Caki2 (cell line): ENCODE measurements around the gene OR9A2. TPM values are rescaled to one million over a fixed set of nuclear protein-coding genes. Genes with fewer than 3 reads are reported as not detected.

ENCODE experiments used
- DNase-seq: peaks from one replicate; pipeline ENCODE4 v3.0.0-alpha.2; 2015; ENCODE audit warnings: low read depth
- in situ Hi-C: cut with HindIII; loops from 2 replicates; pipeline ENCODE4 v1.10.0; 2016; ENCODE audit warnings: low sequenced_read_pairs, low pct_unique_long_range_greater_than_20kb, mixed read lengths
- total RNA-seq: library from RNA; depleted of rRNA; stranded (reverse); fragments of >200 nt; shearing (Covaris generic); gene quantifications from 2 replicates; pipeline ENCODE4 v1.2.3, GENCODE V29; 2014; ENCODE audit warnings: low replicate concordance; rRNA removed

Gene OR9A2, protein sequence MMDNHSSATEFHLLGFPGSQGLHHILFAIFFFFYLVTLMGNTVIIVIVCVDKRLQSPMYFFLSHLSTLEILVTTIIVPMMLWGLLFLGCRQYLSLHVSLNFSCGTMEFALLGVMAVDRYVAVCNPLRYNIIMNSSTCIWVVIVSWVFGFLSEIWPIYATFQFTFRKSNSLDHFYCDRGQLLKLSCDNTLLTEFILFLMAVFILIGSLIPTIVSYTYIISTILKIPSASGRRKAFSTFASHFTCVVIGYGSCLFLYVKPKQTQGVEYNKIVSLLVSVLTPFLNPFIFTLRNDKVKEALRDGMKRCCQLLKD
- total RNA-seq, result not detected in 2 replicates

DNA sequence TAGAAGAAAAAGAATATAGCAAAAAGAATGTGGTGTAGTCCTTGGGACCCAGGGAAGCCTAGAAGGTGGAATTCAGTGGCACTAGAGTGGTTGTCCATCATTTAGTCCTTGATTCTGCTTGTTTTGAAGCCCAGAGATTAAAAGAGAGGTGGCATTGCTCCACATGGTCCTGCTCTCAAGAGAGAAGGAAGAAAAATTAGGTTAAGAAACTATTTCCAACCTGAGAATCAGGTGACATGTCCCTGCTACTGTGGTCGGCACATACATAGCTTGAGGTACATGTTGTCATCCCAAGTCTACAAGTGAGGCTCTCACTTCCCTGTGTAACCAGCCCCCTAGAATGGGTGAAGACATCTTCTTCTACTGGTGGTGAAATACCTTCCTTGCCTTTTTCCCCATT, at the start of gene OR9A2:
TSS of gene OR9A2 (minus strand) at position 101 of the 400 bp plus-strand sequence. CDS start at position 101, 0 bp downstream.
- in situ Hi-C loops, result no loop called here

GRCh38 chr7:143074141-143074540, 47.2 kb upstream of the OR9A2 start:
- in situ Hi-C loops, result no loop called here
- no peak for DNase-seq

More for the DNA sequence above, at the start of gene OR9A2:
- DNase-seq, result no peak

DNA sequence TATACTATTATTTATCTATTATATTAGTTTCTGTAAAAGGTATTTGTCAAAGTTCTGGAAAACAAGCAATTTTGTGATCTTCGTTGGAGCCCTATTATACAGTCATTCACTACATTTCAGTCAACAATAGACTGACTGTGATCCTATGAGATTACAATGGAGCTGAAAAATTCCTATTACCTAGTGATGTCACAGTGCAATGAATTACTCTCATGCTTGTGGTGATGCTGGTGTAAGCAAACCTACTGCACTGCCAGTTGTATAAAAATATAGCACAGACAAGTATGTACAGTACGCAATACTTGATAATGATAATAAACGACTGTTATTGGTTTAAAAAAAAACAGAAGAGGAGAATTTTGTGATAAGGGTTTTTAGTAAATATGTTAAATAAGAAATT, 46.6 kb upstream of the OR9A2 start:
- in situ Hi-C loops, result no loop called here
- DNase-seq, result no peak

DNA sequence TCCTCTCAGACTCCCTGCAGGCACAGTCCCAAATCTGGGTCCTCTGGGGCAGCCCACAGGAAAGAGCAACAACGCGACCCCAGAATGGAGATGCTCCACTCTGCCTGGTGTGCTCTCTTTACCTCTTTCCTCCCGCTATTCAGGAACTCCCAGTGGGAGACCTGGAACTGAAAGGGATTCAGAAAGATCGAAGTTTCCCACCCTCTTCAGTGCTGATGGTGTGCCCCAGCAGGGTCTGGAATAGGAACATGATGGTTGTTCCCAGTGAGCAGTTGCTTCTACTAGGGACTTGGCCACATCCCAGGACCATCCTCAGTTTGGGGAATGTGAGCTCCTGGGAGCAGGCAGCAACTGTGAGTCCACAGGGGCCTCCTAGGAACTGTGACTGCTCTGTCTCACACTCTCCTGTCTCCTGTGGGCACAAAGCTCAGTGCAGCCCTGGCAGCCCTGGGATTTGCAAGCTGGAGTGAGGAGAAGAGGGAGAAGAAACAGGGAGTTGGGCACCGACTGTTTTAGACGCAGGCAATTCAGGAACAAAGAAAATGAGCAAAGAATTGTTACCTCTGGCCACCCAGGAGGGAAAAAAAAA, 43.1 kb upstream of the OR9A2 start:
- in situ Hi-C loops, result no loop called here
- no peak for DNase-seq

GRCh38 chr7:143068446-143068845, 41.5 kb upstream of the OR9A2 start:
- in situ Hi-C loops, result no loop called here

GRCh38 chr7:143063741-143064140, 36.8 kb upstream of the OR9A2 start:
- in situ Hi-C loops, result no loop called here

More at GRCh38 chr7:143068446-143068845, 41.5 kb upstream of the OR9A2 start:
- DNase-seq, result no peak

GRCh38 chr7:143055754-143056153, 28.8 kb upstream of the OR9A2 start:
- in situ Hi-C loops, result no loop called here
- DNase-seq, result no peak

More at GRCh38 chr7:143063741-143064140, 36.8 kb upstream of the OR9A2 start:
- no peak for DNase-seq

DNA sequence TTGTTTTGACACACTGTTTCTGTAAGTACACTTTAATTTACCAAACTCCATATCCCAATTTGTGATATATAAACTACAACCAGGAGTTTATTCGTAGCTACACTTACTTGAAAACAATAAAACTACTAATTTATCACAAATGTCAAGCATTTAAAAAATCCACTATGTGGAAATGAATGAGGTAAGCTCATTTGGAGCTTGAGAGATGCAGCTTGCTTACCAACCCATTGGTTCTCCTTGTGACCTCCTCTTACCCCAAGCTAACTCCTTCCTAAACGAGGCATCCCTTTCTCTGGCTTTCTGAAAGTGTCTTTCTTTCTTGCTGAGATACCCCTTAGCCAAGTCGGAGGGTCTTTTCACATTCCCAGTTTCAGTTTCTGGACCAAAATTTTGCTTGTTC, 27.7 kb upstream of the OR9A2 start:
- DNase-seq, result no peak
- in situ Hi-C loops, result no loop called here

- in situ Hi-C loops, result no loop called here
- DNase-seq, result no peak
Measured at GRCh38 chr7:143052041-143052440, 25.1 kb upstream of the OR9A2 start, which contains the start of gene OR6V1. OR6V1 (plus strand) TSS chr7:143052341; CDS start chr7:143052341, 0 bp downstream.

DNA sequence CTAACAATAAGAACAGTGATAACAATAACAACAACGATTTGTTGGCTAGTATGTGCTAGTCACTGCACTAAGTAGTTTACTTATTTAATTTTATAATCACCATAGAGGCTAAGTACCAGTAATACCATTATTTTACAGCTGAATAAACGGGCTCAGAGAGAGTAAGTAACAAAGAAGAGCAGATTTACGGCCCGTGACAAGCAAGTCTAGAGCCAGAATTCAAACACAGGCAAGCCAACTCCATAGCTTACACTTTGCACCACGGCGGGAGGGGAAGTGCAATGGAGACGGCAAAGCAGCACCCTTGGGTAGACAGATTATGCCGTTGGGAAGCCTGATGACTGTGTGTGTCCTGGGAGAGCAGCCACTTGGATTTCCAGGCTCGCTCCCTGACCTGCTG, 24.0 kb upstream of the OR9A2 start:
- in situ Hi-C loops, result no loop called here
- DNase-seq, result no peak

GRCh38 chr7:143049362-143049761, 22.4 kb upstream of the OR9A2 start:
- in situ Hi-C loops, result no loop called here
- DNase-seq, result no peak

DNA sequence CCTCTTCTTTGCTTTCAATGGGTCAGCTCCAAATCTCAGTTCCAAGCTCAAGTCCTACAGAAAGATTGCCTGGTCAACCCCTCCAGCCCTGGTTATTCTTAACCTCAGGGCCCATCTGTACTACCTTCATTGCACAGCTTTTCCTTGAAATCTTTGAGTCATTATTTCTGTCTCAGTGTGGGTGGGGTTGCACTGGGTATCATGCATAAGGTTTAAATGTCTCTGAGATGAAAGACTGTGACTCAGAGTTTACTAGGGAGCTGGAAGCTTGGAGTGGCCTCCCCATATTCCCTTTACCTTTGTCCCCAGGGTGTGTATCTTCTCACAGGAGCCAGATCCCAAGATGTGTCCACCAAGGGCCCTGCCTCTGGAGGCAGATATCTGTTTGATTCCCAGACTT, 21.9 kb upstream of the OR9A2 start:
- DNase-seq, result no peak
- in situ Hi-C loops, result no loop called here

DNA sequence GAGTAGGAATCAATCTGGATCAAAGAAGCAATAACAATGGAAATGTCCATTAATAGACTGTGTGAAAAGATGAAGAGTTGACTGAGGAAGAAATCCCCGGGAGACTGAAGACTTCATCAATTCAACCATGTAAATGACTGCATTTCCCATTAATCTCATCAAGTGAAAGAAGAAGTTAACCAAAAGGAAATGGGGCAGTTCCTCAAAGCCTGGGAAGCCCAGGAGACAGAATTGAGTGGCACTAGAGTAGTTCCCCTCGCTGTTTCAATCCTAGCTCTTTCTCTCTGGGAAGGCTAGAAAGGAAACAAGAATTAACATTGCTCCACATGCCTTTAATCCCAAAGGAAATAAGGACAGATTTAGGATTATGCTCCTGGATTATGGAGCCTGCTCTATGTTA, 20.4 kb upstream of the OR9A2 start:
- in situ Hi-C loops, result no loop called here
- DNase-seq, result no peak

DNA sequence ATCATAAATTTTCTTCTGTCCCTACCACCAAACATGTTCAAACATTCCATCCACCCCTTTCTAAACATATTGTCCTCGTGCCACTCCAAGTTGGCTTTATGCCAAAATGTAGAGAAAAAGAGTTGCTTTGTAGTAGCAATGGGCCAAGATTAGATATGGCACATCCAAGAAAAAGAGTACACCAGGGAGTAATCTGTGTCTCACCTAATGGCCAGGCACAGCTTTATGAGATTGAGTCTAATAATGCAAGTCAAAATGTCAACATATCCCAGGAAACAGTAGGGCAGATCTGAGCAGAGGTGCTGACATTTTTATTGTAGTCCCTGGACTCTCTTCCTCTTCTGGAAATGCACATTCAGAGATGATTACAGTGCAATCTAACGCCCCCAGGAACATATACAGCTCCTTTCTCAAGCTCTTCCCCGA, 19.5 kb upstream of the OR9A2 start:
- in situ Hi-C loops, result no loop called here
- no peak for DNase-seq

GRCh38 chr7:143043391-143043790, 16.5 kb upstream of the OR9A2 start:
- no peak for DNase-seq
- in situ Hi-C loops, result no loop called here

DNA sequence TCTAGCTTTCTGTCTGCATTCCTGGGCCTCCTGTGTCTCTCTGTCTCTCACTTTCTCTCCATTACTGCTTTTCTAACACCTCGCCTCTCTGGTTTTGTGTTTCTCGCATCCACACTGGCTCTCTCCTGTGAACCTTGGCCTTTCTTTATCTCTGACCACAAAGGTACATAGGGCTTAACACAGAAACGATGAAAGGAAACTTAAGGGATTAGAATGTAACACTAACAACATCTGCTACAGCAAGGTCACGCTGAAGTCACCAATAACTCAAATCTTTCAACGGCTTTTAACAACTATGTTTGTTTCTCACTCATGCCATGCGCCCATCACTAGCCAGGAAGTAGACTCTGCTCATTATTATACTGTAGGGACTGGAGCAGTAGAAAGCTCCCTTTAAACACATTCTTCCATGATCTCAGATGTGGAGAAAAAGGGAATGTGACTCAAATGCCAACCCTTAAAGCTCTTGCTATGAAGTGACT, 15.9 kb upstream of the OR9A2 start:
- no peak for DNase-seq
- in situ Hi-C loops, result no loop called here

DNA sequence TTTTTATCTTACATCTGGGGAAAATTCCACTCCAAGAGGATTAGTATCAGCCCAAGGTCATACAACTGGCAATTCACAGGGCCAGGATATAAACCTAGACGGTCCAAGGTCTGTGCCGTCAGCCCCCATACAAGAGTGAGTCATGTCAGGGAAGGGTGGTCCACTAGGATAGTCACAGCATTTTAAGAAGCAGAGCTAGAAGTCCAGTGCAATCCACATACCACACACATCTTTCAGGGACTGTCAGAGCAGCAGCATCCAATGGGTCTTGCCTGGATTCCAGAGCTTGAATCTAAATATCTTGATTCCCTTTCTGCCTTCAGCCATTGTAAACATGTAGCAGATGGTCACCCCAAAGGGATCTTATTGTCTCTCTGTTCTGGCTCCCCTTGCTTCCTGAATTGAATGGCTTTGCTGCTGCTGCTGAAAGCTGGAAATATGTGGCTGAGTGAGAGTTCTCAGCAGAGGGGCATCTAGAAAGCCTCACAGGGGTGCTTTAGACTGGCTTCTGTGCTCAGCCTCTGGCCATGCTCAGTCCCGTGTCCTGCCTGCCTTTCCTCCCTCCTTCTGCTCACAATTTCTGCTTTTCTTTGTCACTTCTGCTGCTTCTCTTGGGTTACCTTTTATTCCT, 15.3 kb upstream of the OR9A2 start:
- no peak for DNase-seq

GRCh38 chr7:143041346-143041745, 14.4 kb upstream of the OR9A2 start:
- no peak for DNase-seq
- in situ Hi-C loops, result no loop called here

More for the DNA sequence above, 15.3 kb upstream of the OR9A2 start:
- in situ Hi-C loops, result no loop called here

DNA sequence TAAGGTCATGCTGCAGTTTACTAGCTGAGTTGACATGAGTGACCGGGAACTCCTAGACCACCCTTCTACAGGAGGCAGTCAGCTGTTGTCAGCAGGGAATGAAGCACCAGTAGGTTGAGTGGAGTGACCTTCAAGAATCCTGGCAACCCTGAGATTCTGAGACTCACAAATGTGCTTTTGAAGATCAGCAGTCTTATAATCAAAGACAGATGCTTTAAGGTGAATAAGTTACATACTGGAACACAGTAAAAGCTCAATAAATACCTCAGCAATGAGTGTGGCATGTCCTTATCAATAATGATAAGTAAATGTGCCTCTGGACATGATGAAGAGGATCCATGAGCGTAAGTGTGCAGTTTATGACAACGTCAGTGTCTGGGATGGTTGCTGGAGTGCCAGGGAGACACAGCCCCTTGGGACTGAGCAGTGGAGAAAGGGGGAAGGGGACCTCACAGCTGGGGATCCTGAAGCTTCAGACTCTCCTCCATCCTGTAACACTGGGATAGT, 13.3 kb upstream of the OR9A2 start:
- DNase-seq, result no peak
- in situ Hi-C loops, result no loop called here
